ENCODE data around the gene UPF1.

Gene UPF1

GRCh38 chr19:18794692-18795091 is 37.1 kb upstream of the UPF1 start:
- no peak for DNase-seq
- H3K36me3 ChIP-seq, result no peaks in the 10 kb centered on the region
- intact Hi-C loops (cut with DNase I; ENCODE audit: low total_unique reads), result no loop called here
- no peaks in the 10 kb centered on the region for H3K9me3 ChIP-seq
- TF ChIP-seq CTCF (IDR thresholded peaks at IDR 0.05), result no peak
- H3K27me3 ChIP-seq, result peaks cover 3 to 74% of the 10 kb centered on the region in 2 donors
- no peak overlapping the region for H3K4me3 ChIP-seq
- no peak overlapping the region for H3K27ac ChIP-seq
- H3K4me1 ChIP-seq, result peaks cover 0 to 25% (median 20%) of the 10 kb centered on the region in 4 donors

- peaks cover 0 to 71% of the 10 kb centered on the region in 2 donors for H3K27me3 ChIP-seq
- H3K27ac ChIP-seq, result peak overlapping the region; percentile 10 to 31
- TF ChIP-seq CTCF (IDR thresholded peaks at IDR 0.05), result no peak
- H3K36me3 ChIP-seq, result no peaks in the 10 kb centered on the region
- no peak for DNase-seq
- no peaks in the 10 kb centered on the region for H3K9me3 ChIP-seq
- intact Hi-C loops (cut with DNase I; ENCODE audit: low total_unique reads), result no loop called here
- no peak overlapping the region for H3K4me3 ChIP-seq
- peaks cover 0 to 16% (median 13%) of the 10 kb centered on the region in 4 donors for H3K4me1 ChIP-seq
These were observed 36.2 kb upstream of the UPF1 start for GRCh38 chr19:18795540-18795939.

GRCh38 chr19:18796239-18796638 is 35.5 kb upstream of the UPF1 start:
- Histone ChIP-seq H3K9me3 (no peaks in the 10 kb centered on the region), H3K27ac (no peak overlapping the region), H3K27me3 (peaks cover 0 to 71% of the 10 kb centered on the region in 2 donors), H3K4me3 (no peak overlapping the region), H3K4me1 (peaks cover 0 to 9% (median 6%) of the 10 kb centered on the region in 4 donors), H3K36me3 (no peaks in the 10 kb centered on the region)
- intact Hi-C loops (cut with DNase I; ENCODE audit: low total_unique reads), result no loop called here
- no peak for TF ChIP-seq CTCF (IDR thresholded peaks at IDR 0.05)
- no peak for DNase-seq

DNA sequence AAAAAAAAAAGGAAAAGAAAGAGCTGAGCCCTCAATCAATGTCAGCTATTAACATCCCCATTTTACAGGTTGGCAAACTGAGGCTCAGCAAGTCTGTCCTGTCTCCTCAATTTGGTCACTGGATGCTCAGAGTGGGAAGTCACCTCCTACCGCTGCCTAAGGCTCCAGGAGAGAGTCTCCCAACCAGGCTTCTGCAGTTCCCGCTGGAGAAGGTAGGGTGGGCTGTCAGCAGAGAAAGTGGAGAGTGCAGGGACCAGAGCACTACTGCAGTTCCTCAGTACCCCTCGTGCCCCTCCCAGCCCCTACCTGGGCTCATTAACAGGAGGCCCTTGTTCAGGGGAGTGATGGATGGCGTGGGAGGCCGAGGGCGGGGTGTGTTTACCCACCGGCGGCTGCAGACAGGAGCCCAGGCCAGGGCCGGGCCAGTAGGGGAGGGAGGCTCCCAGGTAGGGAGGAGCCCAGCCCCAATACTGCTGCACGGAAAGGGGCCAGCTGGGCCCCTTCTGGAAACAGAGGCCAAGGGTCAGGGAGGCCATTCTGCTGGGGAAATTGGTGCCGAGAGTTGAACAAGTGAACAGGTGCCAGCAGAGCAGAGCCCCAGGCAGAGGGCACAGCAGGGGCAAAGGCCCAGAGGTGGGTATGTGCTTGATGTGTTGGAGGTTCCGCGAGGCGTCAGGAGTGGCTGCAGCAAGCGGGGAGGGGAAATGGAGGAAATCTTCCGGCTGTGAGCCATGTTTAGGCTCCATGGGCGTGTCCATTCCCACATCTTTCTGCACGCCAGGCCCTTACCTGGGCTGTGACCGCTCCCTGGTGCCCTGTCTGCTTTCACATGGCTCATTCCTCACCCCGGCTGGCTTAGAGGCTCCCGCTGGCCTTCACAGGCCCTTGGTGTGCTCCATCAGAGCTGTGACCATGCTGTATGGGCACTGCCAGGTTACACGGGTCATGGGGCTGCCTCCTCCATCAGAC is 33.1 kb upstream of the UPF1 start:
- Histone ChIP-seq H3K27ac (no peak overlapping the region), H3K36me3 (no peaks in the 10 kb centered on the region), H3K27me3 (peaks cover 0 to 67% of the 10 kb centered on the region in 2 donors), H3K4me3 (no peak overlapping the region), H3K9me3 (no peaks in the 10 kb centered on the region), H3K4me1 (peaks cover 0 to 9% (median 5%) of the 10 kb centered on the region in 4 donors)
- intact Hi-C loops (cut with DNase I; ENCODE audit: low total_unique reads), result no loop called here
- DNase-seq, result no peak
- TF ChIP-seq CTCF (IDR thresholded peaks at IDR 0.05), result no peak

DNA sequence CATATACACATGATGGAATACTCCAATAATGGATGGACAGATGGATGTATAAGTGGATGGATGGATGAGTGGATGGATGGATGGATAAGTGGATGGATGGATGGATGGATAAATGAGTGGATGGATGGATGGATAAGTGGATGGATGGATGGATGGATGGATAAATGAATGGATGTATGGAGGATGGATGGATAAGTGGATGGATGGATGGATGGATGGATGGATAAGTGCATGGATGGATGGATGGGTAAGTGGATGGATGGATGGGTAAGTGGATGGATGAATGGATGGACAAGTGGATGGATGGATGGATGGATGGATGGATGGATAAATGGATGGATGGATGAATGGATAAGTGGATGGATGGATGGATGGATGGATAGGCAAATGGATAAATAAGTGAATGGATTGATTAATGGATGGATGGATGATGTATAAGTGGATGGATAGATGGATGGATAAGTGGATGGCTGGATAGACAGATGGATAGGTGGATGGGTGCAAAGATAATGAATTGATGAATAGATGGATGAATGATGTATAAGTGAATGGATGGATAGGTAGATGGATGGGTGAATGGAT is 32.3 kb upstream of the UPF1 start:
- intact Hi-C loops (cut with DNase I; ENCODE audit: low total_unique reads), result no loop called here
- Histone ChIP-seq H3K27ac (no peak overlapping the region), H3K9me3 (no peaks in the 10 kb centered on the region), H3K4me1 (peaks cover 0 to 9% (median 5%) of the 10 kb centered on the region in 4 donors), H3K36me3 (no peaks in the 10 kb centered on the region), H3K27me3 (peaks cover 0 to 75% of the 10 kb centered on the region in 2 donors), H3K4me3 (no peak overlapping the region)
- TF ChIP-seq CTCF (IDR thresholded peaks at IDR 0.05), result no peak
- DNase-seq, result no peak
